Testis (tissue), 3 donors: Measurements from ENCODE around the gene SEC22A. TPM values are rescaled to one million over a fixed set of nuclear protein-coding genes. Genes with fewer than 3 reads are reported as not detected.

Source experiments
- DNase-seq: peaks from one replicate; pipeline ENCODE4 v3.0.0-alpha.2; 2019
- H3K27ac ChIP-seq, 2 donors: fragments of 200-600 bp; sonication (generic); one replicate each; pipeline ENCODE4 v1.5.1; 2019
- H3K27me3 ChIP-seq: fragments of 200-600 bp; sonication (generic); one replicate; pipeline ENCODE4 v1.5.1; 2019
- H3K36me3 ChIP-seq: fragments of 200-600 bp; sonication (generic); one replicate; pipeline ENCODE4 v1.5.1; 2017; ENCODE audit warnings: low read depth; ENCODE audit errors: missing control alignments
- H3K4me1 ChIP-seq: fragments of 200-600 bp; sonication (generic); one replicate; pipeline ENCODE4 v1.5.1; 2019
- H3K4me3 ChIP-seq, 2 donors: fragments of 200-600 bp; sonication (generic); one replicate each; pipeline ENCODE4 v1.5.1; 2017 to 2019
- H3K9me3 ChIP-seq: fragments of 200-600 bp; sonication (generic); one replicate; pipeline ENCODE4 v1.5.1; 2017
- POLR2A ChIP-seq: fragments of 450-650 bp; IDR thresholded peaks from one replicate; pipeline ENCODE4 v1.6.1; 2017; ENCODE audit warnings: antibody characterized with exemption, mild to moderate bottlenecking, moderate library complexity
- WGBS, 2 donors: methylation state at CpG; one replicate each; pipeline ENCODE4 v1.1.5; 2018; 5-methylcytosine and 5-hydroxymethylcytosine counted together
- intact Hi-C: fragments of 100-400 bp; cut with DNase I; formaldehyde crosslinking; loops from one replicate; pipeline ENCODE4 v1.15.1; 2023; ENCODE audit warnings: low total_unique reads
- polyA plus RNA-seq: library from polyadenylated mRNA; stranded (reverse); fragments of 350-450 nt; fragmentation: Illumina TruSeq; extraction: RNeasy Lipid Tissue Mini Kit (QIAGEN cat#74804); gene quantifications from one replicate; pipeline ENCODE4 v1.2.3, GENCODE V29; 2014; ENCODE audit warnings: low read depth, low replicate concordance; ENCODE audit not compliant: insufficient read depth
- total RNA-seq, 2 donors: library from RNA; depleted of rRNA; stranded (reverse); fragments of >200 nt; gene quantifications; one replicate each; pipeline ENCODE4 v1.2.3, GENCODE V29; 2016
- TF ChIP-seq, protein P1 (sequence below), 3 experiments: fragments of 450-650 bp in 2 of 3; fragments of 200-600 bp in 1 of 3; sonication (generic) in 1 of 3; IDR thresholded peaks; one replicate each; pipeline ENCODE4 v1.5.1; 2016 to 2019; ENCODE audit warnings: antibody characterized with exemption in 3 of 3, mild to moderate bottlenecking in 2 of 3, moderate library complexity in 1 of 3

Gene SEC22A
- total and polyA plus RNA-seq, 3 donors from 2014 or later = 52.0 to 59.6 (median 58.8) TPM

- intact Hi-C loops = no loop called here
Observed at GRCh38 chr3:123262868-123263267, 61.1 kb downstream of the SEC22A start.

GRCh38 chr3:123263941-123264340, 62.2 kb downstream of the SEC22A start:
- WGBS, 2 donors = 94 to 97% methylated on average over 2 of the region's 2 CpGs
- TF ChIP-seq POLR2A = no peak
- TF ChIP-seq, protein P1, sequence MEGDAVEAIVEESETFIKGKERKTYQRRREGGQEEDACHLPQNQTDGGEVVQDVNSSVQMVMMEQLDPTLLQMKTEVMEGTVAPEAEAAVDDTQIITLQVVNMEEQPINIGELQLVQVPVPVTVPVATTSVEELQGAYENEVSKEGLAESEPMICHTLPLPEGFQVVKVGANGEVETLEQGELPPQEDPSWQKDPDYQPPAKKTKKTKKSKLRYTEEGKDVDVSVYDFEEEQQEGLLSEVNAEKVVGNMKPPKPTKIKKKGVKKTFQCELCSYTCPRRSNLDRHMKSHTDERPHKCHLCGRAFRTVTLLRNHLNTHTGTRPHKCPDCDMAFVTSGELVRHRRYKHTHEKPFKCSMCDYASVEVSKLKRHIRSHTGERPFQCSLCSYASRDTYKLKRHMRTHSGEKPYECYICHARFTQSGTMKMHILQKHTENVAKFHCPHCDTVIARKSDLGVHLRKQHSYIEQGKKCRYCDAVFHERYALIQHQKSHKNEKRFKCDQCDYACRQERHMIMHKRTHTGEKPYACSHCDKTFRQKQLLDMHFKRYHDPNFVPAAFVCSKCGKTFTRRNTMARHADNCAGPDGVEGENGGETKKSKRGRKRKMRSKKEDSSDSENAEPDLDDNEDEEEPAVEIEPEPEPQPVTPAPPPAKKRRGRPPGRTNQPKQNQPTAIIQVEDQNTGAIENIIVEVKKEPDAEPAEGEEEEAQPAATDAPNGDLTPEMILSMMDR (IDR thresholded peaks at IDR 0.05) = no peak
- H3K27ac ChIP-seq = no peak overlapping the region
- H3K4me3 ChIP-seq = no peak overlapping the region
- intact Hi-C loops = no loop called here
- no peaks in the 10 kb centered on the region for H3K9me3 ChIP-seq
- no peak for DNase-seq
- H3K36me3 ChIP-seq = no peaks in the 10 kb centered on the region
- H3K27me3 ChIP-seq = no peaks in the 10 kb centered on the region
- no peaks in the 10 kb centered on the region for H3K4me1 ChIP-seq

More at GRCh38 chr3:123262868-123263267, 61.1 kb downstream of the SEC22A start:
- H3K36me3 ChIP-seq = no peaks in the 10 kb centered on the region
- TF ChIP-seq, protein P1 (IDR thresholded peaks at IDR 0.05) = no peak
- TF ChIP-seq POLR2A = no peak
- DNase-seq = no peak
- H3K4me3 ChIP-seq = no peak overlapping the region
- no peak overlapping the region for H3K27ac ChIP-seq
- no peaks in the 10 kb centered on the region for H3K27me3 ChIP-seq
- no peaks in the 10 kb centered on the region for H3K4me1 ChIP-seq
- WGBS, 2 donors = 89 to 90% methylated on average over 5 of the region's 5 CpGs
- H3K9me3 ChIP-seq = no peaks in the 10 kb centered on the region

GRCh38 chr3:123267821-123268220, 66.1 kb downstream of the SEC22A start:
- intact Hi-C loops = no loop called here
- H3K27me3 ChIP-seq = no peaks in the 10 kb centered on the region
- H3K27ac ChIP-seq = no peak overlapping the region
- no peaks in the 10 kb centered on the region for H3K36me3 ChIP-seq
- TF ChIP-seq, protein P1 (IDR thresholded peaks at IDR 0.05) = no peak
- TF ChIP-seq POLR2A = no peak
- WGBS, 2 donors = 52 to 68% methylated on average over 2 of the region's 2 CpGs
- no peak for DNase-seq
- no peak overlapping the region for H3K4me3 ChIP-seq
- H3K4me1 ChIP-seq = peaks cover 14% of the 10 kb centered on the region
- H3K9me3 ChIP-seq = no peaks in the 10 kb centered on the region

DNA sequence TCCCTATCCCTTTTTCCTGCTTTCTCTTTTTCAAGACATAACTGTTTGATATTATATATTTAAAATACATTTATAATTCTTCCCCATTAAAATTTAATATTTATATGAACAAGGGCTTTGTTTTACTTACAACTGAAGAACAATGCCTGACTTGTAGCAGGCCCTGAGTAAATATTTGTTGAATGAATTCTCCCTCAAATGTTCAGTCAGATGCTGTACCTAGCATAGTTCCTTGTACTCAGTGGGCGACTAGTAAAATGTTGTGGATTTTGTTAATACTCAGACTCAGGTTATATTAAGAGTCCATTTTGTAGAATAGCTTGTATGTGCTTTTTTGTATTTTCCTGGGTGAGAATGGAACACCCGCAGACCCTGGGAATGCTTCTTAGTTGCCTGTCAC, 69.1 kb downstream of the SEC22A start:
- Histone ChIP-seq H3K4me3 (no peak overlapping the region), H3K9me3 (no peaks in the 10 kb centered on the region), H3K27me3 (no peaks in the 10 kb centered on the region), H3K4me1 (peaks cover 14% of the 10 kb centered on the region), H3K36me3 (no peaks in the 10 kb centered on the region), H3K27ac (peak overlapping the region; percentile 33 to 51)
- TF ChIP-seq POLR2A = no peak
- TF ChIP-seq, protein P1 (IDR thresholded peaks at IDR 0.05) = no peak
- intact Hi-C loops = no loop called here
- WGBS, 2 donors = 45 to 66% methylated on average over 2 of the region's 2 CpGs
- no peak for DNase-seq

GRCh38 chr3:123271466-123272159, 69.9 kb downstream of the SEC22A start:
- Histone ChIP-seq H3K36me3 (no peaks in the 10 kb centered on the region), H3K9me3 (no peaks in the 10 kb centered on the region), H3K27me3 (no peaks in the 10 kb centered on the region), H3K4me3 (no peak overlapping the region), H3K4me1 (peaks cover 14% of the 10 kb centered on the region), H3K27ac (peak overlapping the region; percentile 51 to 60)
- no peak for TF ChIP-seq POLR2A
- intact Hi-C loops = no loop called here
- peak; percentile 90 for DNase-seq
- 28 to 29% methylated on average over 5 of the region's 5 CpGs for WGBS, 2 donors
